Measurements from ENCODE around the gene DUS1L. TPM values are rescaled to one million over a fixed set of nuclear protein-coding genes. Genes with fewer than 3 reads are reported as not detected.

DUS1L gene
- polyA plus RNA-seq, 1 donor (not counting 4 experiments of a cell fraction or from before 2014, with no cell fraction given), result 49.1 TPM

- Histone ChIP-seq H3K4me3 (ENCODE audit: control insufficient read depth in 2 of 3, extremely low read depth in 1 of 3, insufficient read depth in 2 of 3, low read depth in 1 of 3, low read length in 3 of 3) (no peak overlapping the region), H3K79me2 (ENCODE audit: control insufficient read depth, insufficient read depth, low read length) (no peaks in the 10 kb centered on the region), H3K36me3 (ENCODE audit: control insufficient read depth in 2 of 2, extremely low read depth in 1 of 2, insufficient read depth in 2 of 2, low read length in 2 of 2) (peaks cover 3 to 6% of the 10 kb centered on the region in 2 experiments), H3K27ac (ENCODE audit: control insufficient read depth, insufficient read depth, low read length) (no peak overlapping the region), H3K27me3 (ENCODE audit: control insufficient read depth, extremely low read depth, insufficient read depth, low read length) (no peaks in the 10 kb centered on the region), H2AFZ (ENCODE audit: control insufficient read depth, low read length) (no peak overlapping the region), H3K9me3 (ENCODE audit: control insufficient read depth, low read depth, low read length) (no peaks in the 10 kb centered on the region), H3K9ac (ENCODE audit: control insufficient read depth, extremely low read depth, insufficient read depth, low read length) (no peak overlapping the region), H4K20me1 (ENCODE audit: control insufficient read depth, extremely low read depth, insufficient read depth, low read length) (no peaks in the 10 kb centered on the region), H3K4me2 (ENCODE audit: control insufficient read depth, extremely low read depth, insufficient read depth, low read depth, low read length) (no peak overlapping the region), H3K9me1 (ENCODE audit: control insufficient read depth, extremely low read depth, insufficient read depth, low read length) (peaks cover 2% of the 10 kb centered on the region), H3K4me1 (ENCODE audit: control insufficient read depth, extremely low read depth, insufficient read depth, low read length) (peaks cover 29% of the 10 kb centered on the region)
- TF ChIP-seq, protein P1, sequence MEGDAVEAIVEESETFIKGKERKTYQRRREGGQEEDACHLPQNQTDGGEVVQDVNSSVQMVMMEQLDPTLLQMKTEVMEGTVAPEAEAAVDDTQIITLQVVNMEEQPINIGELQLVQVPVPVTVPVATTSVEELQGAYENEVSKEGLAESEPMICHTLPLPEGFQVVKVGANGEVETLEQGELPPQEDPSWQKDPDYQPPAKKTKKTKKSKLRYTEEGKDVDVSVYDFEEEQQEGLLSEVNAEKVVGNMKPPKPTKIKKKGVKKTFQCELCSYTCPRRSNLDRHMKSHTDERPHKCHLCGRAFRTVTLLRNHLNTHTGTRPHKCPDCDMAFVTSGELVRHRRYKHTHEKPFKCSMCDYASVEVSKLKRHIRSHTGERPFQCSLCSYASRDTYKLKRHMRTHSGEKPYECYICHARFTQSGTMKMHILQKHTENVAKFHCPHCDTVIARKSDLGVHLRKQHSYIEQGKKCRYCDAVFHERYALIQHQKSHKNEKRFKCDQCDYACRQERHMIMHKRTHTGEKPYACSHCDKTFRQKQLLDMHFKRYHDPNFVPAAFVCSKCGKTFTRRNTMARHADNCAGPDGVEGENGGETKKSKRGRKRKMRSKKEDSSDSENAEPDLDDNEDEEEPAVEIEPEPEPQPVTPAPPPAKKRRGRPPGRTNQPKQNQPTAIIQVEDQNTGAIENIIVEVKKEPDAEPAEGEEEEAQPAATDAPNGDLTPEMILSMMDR (optimal IDR thresholded peaks at IDR 0.05 in 1 of 3, IDR thresholded peaks at IDR 0.05 in 1 of 3, conservative IDR thresholded peaks at IDR 0.05 in 1 of 3; ENCODE audit: extremely low read depth in 1 of 3, insufficient read depth in 2 of 3, low read length in 3 of 3), result no peak
- dilution Hi-C loops (cut with MboI; ENCODE audit: extremely low pct_ligation_motif_present, low sequenced_read_pairs), result no loop called here
- no peak for DNase-seq (ENCODE audit: low read depth, low spot score)
- no peak for FAIRE-seq
Observed at GRCh38 chr17:82108038-82108437, 42.4 kb upstream of the DUS1L start.

- Histone ChIP-seq H3K79me2 (ENCODE audit: control insufficient read depth, insufficient read depth, low read length) (no peaks in the 10 kb centered on the region), H3K9ac (ENCODE audit: control insufficient read depth, extremely low read depth, insufficient read depth, low read length) (no peak overlapping the region), H3K9me3 (ENCODE audit: control insufficient read depth, low read depth, low read length) (no peaks in the 10 kb centered on the region), H3K27me3 (ENCODE audit: control insufficient read depth, extremely low read depth, insufficient read depth, low read length) (no peaks in the 10 kb centered on the region), H2AFZ (ENCODE audit: control insufficient read depth, low read length) (no peak overlapping the region), H3K27ac (ENCODE audit: control insufficient read depth, insufficient read depth, low read length) (no peak overlapping the region), H3K4me2 (ENCODE audit: control insufficient read depth, extremely low read depth, insufficient read depth, low read depth, low read length) (no peak overlapping the region), H4K20me1 (ENCODE audit: control insufficient read depth, extremely low read depth, insufficient read depth, low read length) (no peaks in the 10 kb centered on the region), H3K4me1 (ENCODE audit: control insufficient read depth, extremely low read depth, insufficient read depth, low read length) (peaks cover 29% of the 10 kb centered on the region), H3K9me1 (ENCODE audit: control insufficient read depth, extremely low read depth, insufficient read depth, low read length) (peaks cover 2% of the 10 kb centered on the region), H3K36me3 (ENCODE audit: control insufficient read depth in 2 of 2, extremely low read depth in 1 of 2, insufficient read depth in 2 of 2, low read length in 2 of 2) (peaks cover 2 to 6% of the 10 kb centered on the region in 2 experiments), H3K4me3 (ENCODE audit: control insufficient read depth in 2 of 3, extremely low read depth in 1 of 3, insufficient read depth in 2 of 3, low read depth in 1 of 3, low read length in 3 of 3) (no peak overlapping the region)
- TF ChIP-seq, protein P1 (optimal IDR thresholded peaks at IDR 0.05 in 1 of 3, IDR thresholded peaks at IDR 0.05 in 1 of 3, conservative IDR thresholded peaks at IDR 0.05 in 1 of 3; ENCODE audit: extremely low read depth in 1 of 3, insufficient read depth in 2 of 3, low read length in 3 of 3), result peak in 2 of 3 experiments; percentile 25 to 48
- TF ChIP-seq EZH2 (IDR thresholded peaks at IDR 0.05; ENCODE audit: low read length), result no peak
- FAIRE-seq (no peak), DNase-seq (ENCODE audit: low read depth, low spot score) (no peak)
- dilution Hi-C loops (cut with MboI; ENCODE audit: extremely low pct_ligation_motif_present, low sequenced_read_pairs), result no loop called here
Observed at GRCh38 chr17:82107341-82107860, 41.8 kb upstream of the DUS1L start.

All from keratinocyte (primary cell).